Stimulated activated CD8-positive, alpha-beta memory T cell treated with anti-CD3 and anti-CD28 coated beads, Interleukin-15, amount 100 ng/mL, for 48 hours (primary cell): ENCODE measurements around the gene USP37.
"Not testable (repeated sequence)": the region's sequence is repeated elsewhere in the genome, so short reads cannot be mapped to it uniquely, and the experiment has no call there.

Source experiments
- DNase-seq, 2 donors: peaks; one replicate each; pipeline ENCODE4 v3.0.0-alpha.2; 2020; ENCODE audit warnings: low read depth in 2 of 2

The USP37 gene

GRCh38 chr2:218547978-218548377 lies 20.2 kb downstream of the USP37 start:
- no peak for DNase-seq

GRCh38 chr2:218547511-218547910 lies 20.6 kb downstream of the USP37 start:
- no peak for DNase-seq

GRCh38 chr2:218546012-218546411 lies 22.1 kb downstream of the USP37 start:
- DNase-seq: no peak

- no peak for DNase-seq
These were observed 28.1 kb downstream of the USP37 start for GRCh38 chr2:218540015-218540414.

- DNase-seq: no peak
These were observed 31.2 kb downstream of the USP37 start for GRCh38 chr2:218536804-218537494.

DNA sequence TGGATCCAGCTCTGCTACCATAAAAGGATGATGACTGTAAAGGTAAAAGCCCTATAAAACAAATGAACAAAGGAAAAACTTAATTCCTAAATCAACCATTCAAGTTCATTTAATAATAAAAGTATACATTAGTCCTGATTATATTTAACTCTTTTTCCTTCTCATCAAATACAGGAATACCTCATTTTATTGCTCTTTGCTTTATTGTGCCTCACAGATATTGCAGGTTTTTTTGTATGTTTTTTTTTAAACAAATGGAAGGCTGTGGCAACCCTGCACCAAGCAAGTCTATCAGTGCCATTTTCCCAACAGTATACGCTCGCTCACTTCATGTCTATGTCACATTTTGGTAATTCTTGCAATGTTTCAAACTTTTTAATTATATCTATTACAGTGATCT lies 38.2 kb downstream of the USP37 start:
- DNase-seq: no peak

- DNase-seq: not testable (repeated sequence)
These were observed 39.7 kb downstream of the USP37 start for GRCh38 chr2:218528409-218528808.

- DNase-seq: no peak
These were observed 44.5 kb downstream of the USP37 start for GRCh38 chr2:218523651-218524050.

GRCh38 chr2:218518876-218519275 lies 49.3 kb downstream of the USP37 start:
- DNase-seq: no peak

GRCh38 chr2:218517434-218518206 lies 50.5 kb downstream of the USP37 start:
- DNase-seq: no peak

DNA sequence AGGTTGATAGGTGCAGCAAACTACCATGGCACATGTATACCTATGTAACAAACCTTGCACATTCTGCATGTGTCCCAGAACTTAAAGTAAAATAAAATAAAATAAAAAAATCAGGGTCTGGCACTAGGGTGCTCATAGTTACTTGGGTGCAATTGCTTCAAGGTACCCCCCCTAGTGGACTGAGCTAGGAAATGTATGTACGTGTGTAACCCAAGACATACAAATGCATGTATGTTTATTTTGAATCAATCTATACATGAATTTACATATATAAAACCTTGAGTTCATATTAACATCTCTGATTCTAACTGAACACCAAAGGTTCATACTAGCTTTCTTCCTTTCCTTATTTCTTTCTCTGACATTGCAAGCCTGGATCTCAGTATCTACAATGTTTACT lies 51.5 kb downstream of the USP37 start:
- DNase-seq: no peak

DNA sequence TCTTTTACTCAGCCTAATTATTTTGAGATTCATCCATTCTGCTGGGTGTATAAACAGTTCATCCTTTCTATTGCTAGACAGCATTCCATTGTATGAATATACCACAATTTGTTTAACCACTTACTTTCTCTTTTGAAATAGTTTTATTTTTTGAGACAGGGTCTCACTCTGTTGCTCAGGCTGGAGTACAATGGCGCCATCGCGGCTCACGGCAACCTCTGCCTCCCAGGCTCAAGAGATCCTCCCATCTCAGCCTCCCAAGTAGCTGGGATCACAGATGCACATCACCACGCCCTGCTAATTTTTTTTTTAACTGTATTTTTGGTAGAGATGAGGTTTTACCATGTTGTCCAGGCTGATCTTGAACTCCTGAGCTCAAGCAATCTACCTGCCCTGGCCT lies 54.5 kb downstream of the USP37 start:
- no peak for DNase-seq

GRCh38 chr2:218508299-218508698 lies 59.9 kb downstream of the USP37 start:
- DNase-seq: no peak

DNA sequence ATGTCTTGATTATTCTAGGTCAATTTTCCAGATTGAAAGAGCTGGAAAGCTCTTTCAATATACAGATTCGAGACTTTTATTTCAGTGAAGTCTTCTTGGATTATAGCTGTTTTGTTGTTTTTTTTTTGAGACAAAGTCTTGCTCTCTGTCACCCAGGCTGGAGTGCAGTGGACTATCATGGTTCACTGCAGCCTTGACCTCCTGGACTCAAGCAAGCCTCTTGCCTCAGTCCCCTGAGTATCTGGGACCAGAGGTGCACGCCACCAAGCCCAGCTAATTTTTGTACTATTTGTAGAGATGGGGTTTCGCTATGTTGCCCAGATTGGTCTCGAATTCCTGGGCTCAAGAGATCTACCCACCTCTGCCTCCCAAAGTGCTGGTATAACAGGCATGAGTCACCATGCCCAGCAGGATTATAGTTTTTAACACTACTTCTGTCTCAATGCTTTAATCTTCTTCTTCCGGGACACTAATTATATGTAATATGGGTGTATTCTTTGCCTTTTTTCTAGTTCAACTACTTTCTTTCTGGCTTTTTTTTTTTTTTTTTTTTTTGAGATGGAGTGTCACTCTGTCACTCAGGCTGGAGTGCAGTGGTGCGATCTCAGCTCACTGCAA lies 62.3 kb downstream of the USP37 start:
- DNase-seq: no peak

DNA sequence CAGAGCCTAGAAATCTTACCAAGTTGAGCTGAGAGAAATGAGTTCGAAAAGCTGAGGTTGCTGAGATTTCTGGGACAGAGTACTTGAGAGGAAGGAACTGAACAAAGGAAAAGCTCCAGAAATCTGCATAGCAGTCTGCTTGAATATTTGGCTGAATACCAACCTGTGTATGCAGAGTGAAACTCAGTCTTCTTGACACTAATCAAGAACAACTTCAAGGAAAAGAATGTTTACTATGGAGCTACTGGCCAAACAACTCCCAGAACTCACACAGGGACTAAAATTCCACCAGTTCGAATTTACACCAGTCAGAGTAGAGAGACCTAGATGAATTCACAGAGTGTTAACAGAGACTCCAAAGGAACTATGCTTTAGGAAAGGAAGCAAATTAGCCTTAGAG lies 66.5 kb downstream of the USP37 start:
- no peak for DNase-seq

- DNase-seq: no peak
These were observed 67.6 kb downstream of the USP37 start for GRCh38 chr2:218500501-218501060.

- no peak for DNase-seq
These were observed 82.0 kb downstream of the USP37 start for GRCh38 chr2:218485986-218486667.

DNA sequence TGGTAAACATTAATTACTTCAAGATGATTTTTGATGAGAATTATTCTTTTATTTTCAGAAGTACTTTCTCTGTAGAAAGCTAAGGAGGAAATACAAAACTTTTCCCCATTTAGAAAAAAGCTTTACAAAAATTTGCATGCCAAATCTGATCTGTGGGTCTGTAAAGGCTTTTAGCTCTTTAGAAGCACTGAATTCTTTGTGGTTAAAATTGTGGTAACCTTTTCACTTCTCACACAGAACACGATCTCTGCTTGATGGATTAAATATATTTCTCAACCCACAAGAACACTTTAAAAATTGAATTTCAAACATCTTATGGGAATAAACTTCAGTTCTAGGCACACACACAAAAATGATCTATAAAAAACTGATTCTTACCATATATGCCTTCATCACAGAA lies 85.5 kb downstream of the USP37 start:
- DNase-seq: no peak

- DNase-seq: no peak
These were observed 88.6 kb downstream of the USP37 start for GRCh38 chr2:218479595-218479994.

DNA sequence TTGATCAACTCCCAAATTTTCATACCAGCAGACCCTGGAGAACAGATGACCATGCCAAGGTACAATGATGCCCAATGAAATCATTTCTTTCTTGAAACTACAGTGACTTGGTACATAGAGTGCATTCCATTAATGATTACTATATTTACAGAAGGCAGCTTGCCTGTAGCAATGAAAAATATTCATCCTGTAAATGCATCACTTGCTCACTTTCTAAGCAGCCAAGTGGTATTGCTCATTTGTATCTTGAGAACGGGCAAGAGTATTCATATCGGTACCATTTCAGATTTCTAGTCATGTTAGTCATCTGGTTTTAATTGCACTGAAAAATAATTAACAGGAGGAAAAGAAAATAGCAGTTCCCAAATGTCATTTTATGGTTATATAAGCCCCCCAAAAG lies 89.6 kb downstream of the USP37 start:
- no peak for DNase-seq

DNA sequence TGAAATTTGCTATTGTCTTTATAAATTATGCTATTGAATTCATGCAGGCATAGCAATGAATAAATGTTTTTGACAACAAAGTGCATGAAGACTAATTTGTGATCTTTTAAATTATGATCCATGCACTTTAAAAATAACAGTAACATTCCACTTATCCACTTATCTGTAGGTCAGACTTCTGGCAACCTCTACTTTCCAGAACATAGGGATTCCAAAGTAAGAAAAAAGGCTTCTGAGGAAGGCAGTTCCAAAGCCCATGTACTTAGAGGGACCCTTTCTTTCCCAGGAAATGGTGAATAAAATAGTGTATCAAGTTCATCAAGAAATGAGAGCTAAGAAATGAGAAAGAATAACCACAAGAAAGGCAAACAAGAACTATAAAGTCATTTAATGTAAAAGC lies 90.9 kb downstream of the USP37 start:
- DNase-seq: no peak

- DNase-seq: no peak
These were observed 91.5 kb downstream of the USP37 start for GRCh38 chr2:218476676-218477075.
